BE2C (cell line): Measurements from ENCODE around the gene COL19A1.

Source experiments
- DNase-seq: peaks from one replicate; pipeline ENCODE4 v3.0.0-alpha.2; 2020
- H3K27me3 ChIP-seq: fragments of 250-450 bp; sonication (Bioruptor Pico); 2 replicates; pipeline ENCODE4 v1.5.1; 2020; ENCODE audit warnings: mild to moderate bottlenecking
- H3K36me3 ChIP-seq: fragments of 250-450 bp; sonication (Bioruptor Pico); 2 replicates; pipeline ENCODE4 v1.5.1; 2020; ENCODE audit warnings: mild to moderate bottlenecking
- H3K4me1 ChIP-seq: fragments of 250-450 bp; sonication (Bioruptor Pico); 2 replicates; pipeline ENCODE4 v1.5.1; 2020
- H3K4me3 ChIP-seq: 2 replicates; pipeline ENCODE4 v1.5.1; 2011; ENCODE audit warnings: low read depth, low read length
- H3K9me3 ChIP-seq: fragments of 250-450 bp; sonication (Bioruptor Pico); 2 replicates; pipeline ENCODE4 v1.5.1; 2020
- CTCF ChIP-seq: IDR thresholded peaks from 2 replicates; pipeline ENCODE4 v1.5.1; 2012; ENCODE audit warnings: mild to moderate bottlenecking, low read depth, low read length

Gene COL19A1

GRCh38 chr6:70113171-70113570 is 246.8 kb downstream of the COL19A1 start:
- DNase-seq: no peak
- no peak for TF ChIP-seq CTCF
- Histone ChIP-seq H3K27me3 (no peaks in the 10 kb centered on the region), H3K36me3 (no peaks in the 10 kb centered on the region), H3K9me3 (no peaks in the 10 kb centered on the region), H3K4me1 (no peaks in the 10 kb centered on the region), H3K4me3 (no peak overlapping the region)

GRCh38 chr6:70118670-70119069 is 252.3 kb downstream of the COL19A1 start:
- Histone ChIP-seq H3K36me3 (no peaks in the 10 kb centered on the region), H3K4me3 (no peak overlapping the region), H3K4me1 (no peaks in the 10 kb centered on the region), H3K27me3 (no peaks in the 10 kb centered on the region), H3K9me3 (no peaks in the 10 kb centered on the region)
- no peak for DNase-seq
- no peak for TF ChIP-seq CTCF

GRCh38 chr6:70119218-70119835 is 253.0 kb downstream of the COL19A1 start:
- no peaks in the 10 kb centered on the region for H3K9me3 ChIP-seq
- H3K4me1 ChIP-seq: no peaks in the 10 kb centered on the region
- DNase-seq: no peak
- H3K27me3 ChIP-seq: no peaks in the 10 kb centered on the region
- H3K4me3 ChIP-seq: no peak overlapping the region
- no peak for TF ChIP-seq CTCF
- H3K36me3 ChIP-seq: no peaks in the 10 kb centered on the region

GRCh38 chr6:70124443-70124842 is 258.1 kb downstream of the COL19A1 start:
- Histone ChIP-seq H3K27me3 (no peaks in the 10 kb centered on the region), H3K36me3 (no peaks in the 10 kb centered on the region), H3K9me3 (no peaks in the 10 kb centered on the region), H3K4me3 (no peak overlapping the region), H3K4me1 (no peaks in the 10 kb centered on the region)
- no peak for TF ChIP-seq CTCF
- DNase-seq: no peak

- Histone ChIP-seq H3K9me3 (no peaks in the 10 kb centered on the region), H3K4me1 (no peaks in the 10 kb centered on the region), H3K4me3 (no peak overlapping the region), H3K36me3 (no peaks in the 10 kb centered on the region), H3K27me3 (no peaks in the 10 kb centered on the region)
- DNase-seq: no peak
- no peak for TF ChIP-seq CTCF
These were observed 258.7 kb downstream of the COL19A1 start for GRCh38 chr6:70124882-70125545.

GRCh38 chr6:70125602-70126001 is 259.2 kb downstream of the COL19A1 start:
- DNase-seq: no peak
- Histone ChIP-seq H3K36me3 (no peaks in the 10 kb centered on the region), H3K4me1 (no peaks in the 10 kb centered on the region), H3K27me3 (no peaks in the 10 kb centered on the region), H3K4me3 (no peak overlapping the region), H3K9me3 (no peaks in the 10 kb centered on the region)
- no peak for TF ChIP-seq CTCF
